Glutamatergic neuron (in vitro differentiated cells): Measurements from ENCODE around the gene SLC22A7. TPM values are rescaled to one million over a fixed set of nuclear protein-coding genes. Genes with fewer than 3 reads are reported as not detected.

Experiments
- DNase-seq: peaks from one replicate; pipeline ENCODE4 v3.0.0; 2022
- H3K27ac Mint-ChIP-seq: one replicate; pipeline ENCODE4 v1.8.0; 2020; ENCODE audit warnings: mild to moderate bottlenecking, mixed read lengths, inconsistent platforms; ENCODE audit not compliant: unreplicated experiment
- H3K27me3 Mint-ChIP-seq: one replicate; pipeline ENCODE4 v1.8.0; 2020; ENCODE audit warnings: mild to moderate bottlenecking, moderate library complexity, mixed read lengths, inconsistent platforms; ENCODE audit not compliant: unreplicated experiment
- H3K36me3 Mint-ChIP-seq: one replicate; pipeline ENCODE4 v1.8.0; 2020; ENCODE audit warnings: mild to moderate bottlenecking, mixed read lengths, inconsistent platforms; ENCODE audit not compliant: unreplicated experiment
- H3K4me1 Mint-ChIP-seq: one replicate; pipeline ENCODE4 v1.8.0; 2020; ENCODE audit warnings: mild to moderate bottlenecking, low read depth, mixed read lengths, inconsistent platforms; ENCODE audit not compliant: unreplicated experiment
- H3K4me3 Mint-ChIP-seq: one replicate; pipeline ENCODE4 v1.8.0; 2020; ENCODE audit warnings: mild to moderate bottlenecking, mixed read lengths, inconsistent platforms; ENCODE audit not compliant: unreplicated experiment
- H3K9me3 Mint-ChIP-seq: one replicate; pipeline ENCODE4 v1.8.0; 2020; ENCODE audit warnings: mild to moderate bottlenecking, moderate library complexity, mixed read lengths, inconsistent platforms; ENCODE audit not compliant: unreplicated experiment
- total RNA-seq: library from RNA; stranded (reverse); fragmentation: NEBNext Ultra II Directional; extraction: Animal tissue kit (Norgen Biotek cat#: 25700); gene quantifications from one replicate; pipeline ENCODE4 v1.2.1, GENCODE V29; 2021; ENCODE audit not compliant: unreplicated experiment
- TF ChIP-seq, protein P1 (sequence below): fragments of 200-600 bp; sonication (generic); IDR thresholded peaks from one replicate; pipeline ENCODE4 v1.5.0; 2021; ENCODE audit not compliant: partially characterized antibody, unreplicated experiment

The SLC22A7 gene
- total RNA-seq, 1 donor from 2014 or later = 0.34 TPM

DNA sequence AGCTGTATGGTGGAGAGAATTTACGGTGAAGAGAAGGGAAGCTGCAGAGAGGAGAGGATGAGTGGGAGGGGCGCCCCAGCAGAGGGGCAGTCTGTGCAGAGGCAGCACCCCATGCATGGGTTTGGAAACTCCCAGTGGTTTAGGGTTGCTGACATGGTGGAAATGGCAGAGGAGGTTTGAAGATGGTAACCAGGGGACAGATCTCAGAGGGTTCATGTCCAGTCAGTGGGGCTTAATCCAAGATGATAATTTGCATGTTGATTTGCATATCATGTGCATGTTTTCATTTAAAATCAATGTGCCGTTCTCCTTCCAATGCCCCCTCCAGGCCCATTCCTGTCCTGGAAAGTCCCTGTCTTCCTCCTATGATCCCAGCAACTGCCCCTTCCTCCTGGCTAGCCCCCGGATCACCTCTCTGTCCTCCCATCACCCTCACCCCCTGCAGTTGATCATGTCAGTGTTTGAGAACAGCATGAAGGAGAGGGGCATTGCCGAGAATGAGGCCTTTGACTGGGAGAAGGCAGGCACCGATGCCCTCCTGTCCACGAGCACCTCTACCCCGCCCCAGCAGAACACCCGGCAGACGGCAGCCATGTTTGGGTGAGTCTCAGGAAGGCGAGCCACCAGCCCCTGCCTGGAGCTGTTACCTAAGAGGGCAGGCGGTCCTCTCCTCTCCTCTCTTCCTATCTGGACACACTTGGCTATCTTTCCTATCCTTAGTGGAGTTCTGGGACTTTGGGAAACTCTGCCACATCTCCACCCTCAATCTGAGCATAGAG is 40.5 kb upstream of the SLC22A7 start:
- no peak overlapping the region for H3K4me3 Mint-ChIP-seq
- DNase-seq = no peak
- peaks cover 13% of the 10 kb centered on the region for H3K36me3 Mint-ChIP-seq
- TF ChIP-seq, protein P1, sequence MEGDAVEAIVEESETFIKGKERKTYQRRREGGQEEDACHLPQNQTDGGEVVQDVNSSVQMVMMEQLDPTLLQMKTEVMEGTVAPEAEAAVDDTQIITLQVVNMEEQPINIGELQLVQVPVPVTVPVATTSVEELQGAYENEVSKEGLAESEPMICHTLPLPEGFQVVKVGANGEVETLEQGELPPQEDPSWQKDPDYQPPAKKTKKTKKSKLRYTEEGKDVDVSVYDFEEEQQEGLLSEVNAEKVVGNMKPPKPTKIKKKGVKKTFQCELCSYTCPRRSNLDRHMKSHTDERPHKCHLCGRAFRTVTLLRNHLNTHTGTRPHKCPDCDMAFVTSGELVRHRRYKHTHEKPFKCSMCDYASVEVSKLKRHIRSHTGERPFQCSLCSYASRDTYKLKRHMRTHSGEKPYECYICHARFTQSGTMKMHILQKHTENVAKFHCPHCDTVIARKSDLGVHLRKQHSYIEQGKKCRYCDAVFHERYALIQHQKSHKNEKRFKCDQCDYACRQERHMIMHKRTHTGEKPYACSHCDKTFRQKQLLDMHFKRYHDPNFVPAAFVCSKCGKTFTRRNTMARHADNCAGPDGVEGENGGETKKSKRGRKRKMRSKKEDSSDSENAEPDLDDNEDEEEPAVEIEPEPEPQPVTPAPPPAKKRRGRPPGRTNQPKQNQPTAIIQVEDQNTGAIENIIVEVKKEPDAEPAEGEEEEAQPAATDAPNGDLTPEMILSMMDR = no peak
- H3K9me3 Mint-ChIP-seq = peaks cover 15% of the 10 kb centered on the region
- H3K4me1 Mint-ChIP-seq = peaks cover 2% of the 10 kb centered on the region
- H3K27me3 Mint-ChIP-seq = peaks cover 20% of the 10 kb centered on the region
- H3K27ac Mint-ChIP-seq = no peak overlapping the region

DNA sequence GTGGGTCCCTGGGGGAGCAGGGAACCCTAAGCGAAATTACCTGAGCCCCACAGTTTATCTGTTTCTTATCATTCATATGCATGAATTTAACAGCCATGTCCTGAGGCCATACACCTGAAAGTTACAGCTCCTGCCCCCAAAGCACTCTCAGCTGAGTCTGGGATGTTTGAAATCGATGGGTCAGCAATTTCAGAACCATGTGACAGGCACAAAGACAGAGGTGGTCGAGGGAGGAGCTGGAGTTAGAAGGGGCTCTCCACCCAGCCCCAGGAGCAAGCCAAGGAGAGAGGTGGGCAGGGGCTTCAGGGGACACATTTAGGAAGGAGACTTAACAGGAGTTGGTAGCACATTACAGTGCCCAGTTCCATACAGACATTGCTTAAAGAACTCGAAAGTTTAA is 39.9 kb upstream of the SLC22A7 start:
- DNase-seq = no peak
- Mint-ChIP-seq H3K9me3 (peaks cover 13% of the 10 kb centered on the region), H3K27ac (no peak overlapping the region), H3K4me3 (no peak overlapping the region), H3K36me3 (peaks cover 13% of the 10 kb centered on the region), H3K4me1 (peaks cover 2% of the 10 kb centered on the region), H3K27me3 (peaks cover 16% of the 10 kb centered on the region)
- TF ChIP-seq, protein P1 = no peak

GRCh38 chr6:43258807-43259686 is 39.0 kb upstream of the SLC22A7 start:
- no peak for DNase-seq
- H3K4me3 Mint-ChIP-seq = no peak overlapping the region
- H3K9me3 Mint-ChIP-seq = peaks cover 13% of the 10 kb centered on the region
- H3K4me1 Mint-ChIP-seq = peaks cover 2% of the 10 kb centered on the region
- H3K36me3 Mint-ChIP-seq = peaks cover 13% of the 10 kb centered on the region
- TF ChIP-seq, protein P1 = no peak
- no peak overlapping the region for H3K27ac Mint-ChIP-seq
- H3K27me3 Mint-ChIP-seq = peaks cover 18% of the 10 kb centered on the region

- peaks cover under 1% of the 10 kb centered on the region for H3K4me1 Mint-ChIP-seq
- peaks cover 11% of the 10 kb centered on the region for H3K9me3 Mint-ChIP-seq
- no peak overlapping the region for H3K4me3 Mint-ChIP-seq
- H3K27ac Mint-ChIP-seq = no peak overlapping the region
- peaks cover 8% of the 10 kb centered on the region for H3K36me3 Mint-ChIP-seq
- TF ChIP-seq, protein P1 = no peak
- no peak for DNase-seq
- H3K27me3 Mint-ChIP-seq = peaks cover 19% of the 10 kb centered on the region
Measured at GRCh38 chr6:43260791-43261190, 37.3 kb upstream of the SLC22A7 start.
